CD14-positive monocyte (primary cell): ENCODE data around the gene PRKD1. TPM values are rescaled to one million over a fixed set of nuclear protein-coding genes. Genes with fewer than 3 reads are reported as not detected.

Experiments used
- DNase-seq, 3 donors: peaks; one replicate each; pipeline ENCODE4 v3.0.0-alpha.2; 2011 to 2022
- H2AFZ ChIP-seq: 2 replicates; pipeline ENCODE4 v1.6.0; 2012; ENCODE audit warnings: mild to moderate bottlenecking, low read depth, low read length, inconsistent platforms; ENCODE audit not compliant: insufficient read depth, poor library complexity, severe bottlenecking
- H3K27ac ChIP-seq, 2 donors: 1 replicate in 1 of 2; 2 replicates in 1 of 2; pipeline ENCODE4 v1.5.1; 2012 to 2013; ENCODE audit warnings: low read length in 2 of 2, control low read depth in 1 of 2, inconsistent platforms in 1 of 2, low read depth in 1 of 2, mild to moderate bottlenecking in 1 of 2
- H3K27me3 ChIP-seq, 2 donors: one replicate each; pipeline versions ENCODE4 v1.6.0 to v1.6.1; 2011 to 2013; ENCODE audit warnings: low read length in 2 of 2; ENCODE audit not compliant: control insufficient read depth in 2 of 2, insufficient read depth in 2 of 2
- H3K36me3 ChIP-seq, 2 donors: replicated peaks in 1 of 2; 1 replicate in 1 of 2; 2 replicates in 1 of 2; pipeline versions ENCODE4 v1.5.1 to v1.6.1; 2012 to 2013; ENCODE audit warnings: low read length in 2 of 2, control low read depth in 1 of 2, inconsistent platforms in 1 of 2, mild to moderate bottlenecking in 1 of 2; ENCODE audit not compliant: insufficient read depth in 2 of 2, control insufficient read depth in 1 of 2
- H3K4me1 ChIP-seq, 2 donors: 1 replicate in 1 of 2; 2 replicates in 1 of 2; pipeline versions ENCODE4 v1.5.1 to v1.6.1; 2012 to 2013; ENCODE audit warnings: low read length in 2 of 2, control low read depth in 1 of 2, inconsistent platforms in 1 of 2, mild to moderate bottlenecking in 1 of 2, moderate library complexity in 1 of 2; ENCODE audit not compliant: insufficient read depth in 2 of 2, control insufficient read depth in 1 of 2
- H3K4me2 ChIP-seq: replicated peaks from 2 replicates; pipeline ENCODE3; 2012; ENCODE audit warnings: low read length, moderate library complexity, mild to moderate bottlenecking; ENCODE audit not compliant: poor library complexity, severe bottlenecking; ENCODE audit errors: extremely low read depth
- H3K4me3 ChIP-seq, 3 experiments: fragments of 200-600 bp in 1 of 3; sonication (generic) in 1 of 3; replicated peaks in 1 of 3; 1 replicate in 2 of 3; 2 replicates in 1 of 3; pipeline ENCODE4 v1.5.1; 2011 to 2013; ENCODE audit warnings: low read length in 3 of 3, mild to moderate bottlenecking in 3 of 3, control low read depth in 2 of 3, low read depth in 2 of 3, inconsistent platforms in 1 of 3, moderate library complexity in 1 of 3
- H3K79me2 ChIP-seq: 2 replicates; pipeline ENCODE4 v1.6.0; 2012; ENCODE audit warnings: mild to moderate bottlenecking, control low read depth, inconsistent platforms, low read length, moderate library complexity; ENCODE audit not compliant: insufficient read depth
- H3K9ac ChIP-seq: 2 replicates; pipeline ENCODE4 v1.6.0; 2017; ENCODE audit warnings: low read length, mild to moderate bottlenecking; ENCODE audit not compliant: insufficient read depth, poor library complexity, severe bottlenecking
- H3K9me3 ChIP-seq, 2 donors: replicated peaks in 1 of 2; 1 replicate in 1 of 2; 2 replicates in 1 of 2; pipeline versions ENCODE4 v1.5.1 to v1.6.1; 2012 to 2013; ENCODE audit warnings: low read length in 2 of 2, control low read depth in 1 of 2; ENCODE audit not compliant: control insufficient read depth in 1 of 2, insufficient read depth in 1 of 2
- H4K20me1 ChIP-seq: 2 replicates; pipeline ENCODE4 v1.6.0; 2012; ENCODE audit warnings: mild to moderate bottlenecking, low read length, control low read depth, moderate library complexity; ENCODE audit not compliant: insufficient read depth
- H3K27ac Mint-ChIP-seq, 7 donors: one replicate each; pipeline ENCODE4 v1.8.0; 2020; ENCODE audit warnings: mild to moderate bottlenecking in 7 of 7, mixed read lengths in 7 of 7, moderate library complexity in 6 of 7, inconsistent platforms in 2 of 7
- H3K27me3 Mint-ChIP-seq, 3 donors: one replicate each; pipeline ENCODE4 v1.8.0; 2021 to 2022; ENCODE audit warnings: low read depth in 3 of 3, mild to moderate bottlenecking in 3 of 3, mixed read lengths in 3 of 3, moderate library complexity in 3 of 3, inconsistent platforms in 1 of 3
- H3K36me3 Mint-ChIP-seq, 2 donors: one replicate each; pipeline ENCODE4 v1.8.0; 2020; ENCODE audit warnings: mixed read lengths in 2 of 2, inconsistent platforms in 1 of 2, mild to moderate bottlenecking in 1 of 2
- H3K4me1 Mint-ChIP-seq: one replicate; pipeline ENCODE4 v1.8.0; 2020; ENCODE audit warnings: mild to moderate bottlenecking, mixed read lengths
- H3K4me3 Mint-ChIP-seq, 2 donors: one replicate each; pipeline ENCODE4 v1.8.0; 2020; ENCODE audit warnings: mild to moderate bottlenecking in 2 of 2, mixed read lengths in 2 of 2, moderate library complexity in 1 of 2
- H3K9me3 Mint-ChIP-seq, 7 donors: one replicate each; pipeline ENCODE4 v1.8.0; 2020 to 2022; ENCODE audit warnings: mixed read lengths in 7 of 7, mild to moderate bottlenecking in 6 of 7, moderate library complexity in 6 of 7, inconsistent platforms in 2 of 7
- CTCF ChIP-seq: fragments of 200-600 bp; IDR thresholded peaks from one replicate; pipeline ENCODE4 v1.8.0; 2022; ENCODE audit warnings: antibody characterized with exemption, mild to moderate bottlenecking
- WGBS: methylation state at CpG from one replicate; pipeline ENCODE4 v1.1.5; 2013; ENCODE audit warnings: missing lambda C conversion rate; ENCODE audit not compliant: insufficient coverage; 5-methylcytosine and 5-hydroxymethylcytosine counted together
- intact Hi-C, 2 donors: fragments of 100-400 bp; cut with micrococcal nuclease; formaldehyde crosslinking; loops; one replicate each; pipeline versions ENCODE4 v1.15.0 to v1.15.1; 2023
- polyA plus RNA-seq, 3 donors: library from polyadenylated mRNA; depleted of rRNA in 1 of 3; unstranded in 2 of 3; stranded (reverse) in 1 of 3; fragments of 300-500 nt in 2 of 3; fragments of >200 nt in 1 of 3; fragmentation: Illumina TruSeq in 2 of 3; gene quantifications; 1 replicate in 2 of 3; 2 replicates in 1 of 3; pipeline ENCODE4 v1.2.3, GENCODE V29; 2012 to 2021

PRKD1 gene
- polyA plus RNA-seq, 3 donors = not detected

DNA sequence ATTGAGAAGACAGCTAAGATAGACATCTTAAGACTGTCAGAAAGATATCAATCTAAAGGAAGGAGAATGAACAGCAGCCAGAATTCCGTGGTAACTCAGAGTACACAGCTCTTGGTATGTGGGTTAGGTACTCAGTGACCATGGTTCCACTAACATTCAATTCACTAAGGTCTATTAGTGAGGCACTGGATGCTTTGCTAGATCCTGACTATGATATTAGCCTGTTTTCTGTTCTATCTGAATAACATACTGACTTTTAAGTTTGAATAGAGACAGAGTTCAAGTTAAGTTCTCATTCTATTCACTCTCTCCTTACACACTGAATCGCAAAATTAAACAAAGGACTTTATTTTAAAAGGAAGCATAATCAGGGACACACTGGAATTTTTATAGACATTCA is 106.4 kb downstream of the PRKD1 start:
- DNase-seq = no peak
- Mint-ChIP-seq H3K9me3 (peaks cover 0 to 4% (median 0%) of the 10 kb centered on the region in 7 donors), H3K4me3 (no peak overlapping the region), H3K4me1 (no peaks in the 10 kb centered on the region), H3K27ac (no peak overlapping the region), H3K36me3 (no peaks in the 10 kb centered on the region), H3K27me3 (no peaks in the 10 kb centered on the region)
- Histone ChIP-seq H4K20me1 (no peaks in the 10 kb centered on the region), H3K9me3 (no peaks in the 10 kb centered on the region), H3K4me2 (no peak overlapping the region), H3K9ac (no peak overlapping the region), H3K79me2 (no peaks in the 10 kb centered on the region), H3K4me3 (no peak overlapping the region), H3K27ac (no peak overlapping the region), H3K36me3 (no peaks in the 10 kb centered on the region), H3K27me3 (no peaks in the 10 kb centered on the region), H3K4me1 (no peaks in the 10 kb centered on the region), H2AFZ (no peak overlapping the region)
- intact Hi-C loops = no loop called here
- no CpG with 5 or more reads among the region's 2 CpGs for WGBS
- TF ChIP-seq CTCF = no peak

DNA sequence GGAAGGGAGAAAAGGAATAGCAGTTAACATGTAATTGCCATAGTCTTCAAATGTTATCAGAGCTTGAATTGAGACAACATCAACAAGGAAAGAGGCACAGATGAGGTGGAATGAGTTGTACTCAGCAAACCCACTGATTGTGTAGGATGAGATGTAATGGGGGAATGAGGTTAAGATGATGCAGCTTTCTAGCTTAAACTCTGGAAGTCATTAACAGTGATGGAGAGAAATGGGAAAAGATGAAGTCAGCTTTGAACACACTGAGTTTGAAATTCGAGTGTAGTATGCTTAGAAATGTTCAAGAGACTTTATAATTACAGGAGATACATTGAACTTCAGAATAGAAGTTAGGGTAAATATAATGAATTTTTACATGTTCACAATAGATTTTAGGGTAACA is 106.9 kb downstream of the PRKD1 start:
- no peak overlapping the region for H3K4me3 Mint-ChIP-seq
- intact Hi-C loops = no loop called here
- no peak overlapping the region for H3K4me2 ChIP-seq

More for the DNA sequence above, 106.9 kb downstream of the PRKD1 start:
- H3K4me1 ChIP-seq = no peaks in the 10 kb centered on the region
- no peaks in the 10 kb centered on the region for H3K36me3 ChIP-seq
- H3K9ac ChIP-seq = no peak overlapping the region
- H4K20me1 ChIP-seq = no peaks in the 10 kb centered on the region
- TF ChIP-seq CTCF = no peak
- Mint-ChIP-seq H3K9me3 (peaks cover 0 to 4% (median 2%) of the 10 kb centered on the region in 7 donors), H3K4me1 (no peaks in the 10 kb centered on the region), H3K27ac (no peak overlapping the region), H3K27me3 (no peaks in the 10 kb centered on the region), H3K36me3 (no peaks in the 10 kb centered on the region)
- no peak overlapping the region for H3K27ac ChIP-seq
- H3K27me3 ChIP-seq = no peaks in the 10 kb centered on the region
- no CpG with 5 or more reads among the region's 1 CpG for WGBS
- H3K79me2 ChIP-seq = no peaks in the 10 kb centered on the region
- no peak overlapping the region for H2AFZ ChIP-seq
- DNase-seq = no peak
- no peak overlapping the region for H3K4me3 ChIP-seq
- no peaks in the 10 kb centered on the region for H3K9me3 ChIP-seq
